ENCODE results near the gene LYSMD3.
A peak's percentile ranks its signal among the peaks of the same experiment; 100 is the strongest.

Gene LYSMD3

GRCh38 chr5:90479611-90480385 is 49.6 kb downstream of the LYSMD3 start:
- no peak for DNase-seq

DNA sequence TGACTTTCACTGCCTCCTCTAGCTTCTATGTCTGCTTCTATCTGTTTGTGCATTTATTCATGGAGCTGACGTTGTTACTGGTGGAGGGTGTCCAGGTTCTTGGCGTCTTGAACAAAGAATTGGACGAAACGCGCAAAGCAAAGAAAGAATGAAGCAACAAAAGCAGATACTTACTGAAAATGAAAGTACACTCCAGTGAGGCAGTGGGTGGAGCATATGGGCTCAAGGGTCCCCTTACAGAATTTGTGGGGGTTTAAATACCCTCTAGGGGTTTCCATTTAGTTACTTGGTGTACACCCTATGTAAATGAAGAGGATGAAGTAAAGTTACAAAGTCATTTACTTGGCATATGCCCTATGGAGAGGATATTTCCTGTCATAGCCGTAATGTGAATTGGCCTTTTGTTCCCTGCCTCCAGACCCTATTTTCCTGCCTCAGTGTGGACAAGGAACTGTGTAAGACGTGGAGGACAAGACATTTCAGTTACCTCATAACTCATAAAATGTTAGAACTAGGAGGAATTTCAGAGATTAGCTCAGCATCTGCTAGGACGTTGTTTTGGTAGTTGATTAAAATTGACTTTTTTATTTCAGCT is 51.7 kb downstream of the LYSMD3 start:
- no peak for DNase-seq

DNA sequence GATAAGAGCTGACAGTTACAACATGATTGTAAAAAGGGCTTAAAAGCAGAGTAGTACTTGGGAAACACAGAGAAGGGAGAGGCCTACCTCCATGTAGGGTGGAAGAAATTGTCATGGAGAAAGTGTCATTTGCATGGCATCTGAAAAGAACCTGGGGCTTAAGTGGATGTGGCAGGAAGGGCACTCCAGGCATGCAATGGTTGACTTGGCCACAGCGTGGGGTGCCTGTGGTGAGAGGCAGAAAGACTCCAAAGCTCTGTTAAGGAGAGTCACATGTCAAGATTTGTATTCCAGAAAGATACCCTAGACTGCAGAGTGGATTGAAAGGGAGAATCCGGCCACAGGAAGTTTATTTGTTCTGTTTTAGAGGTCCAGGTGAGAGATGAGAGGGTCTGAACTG is 52.3 kb downstream of the LYSMD3 start:
- no peak for DNase-seq

GRCh38 chr5:90476391-90476790 is 53.0 kb downstream of the LYSMD3 start:
- no peak for DNase-seq

DNA sequence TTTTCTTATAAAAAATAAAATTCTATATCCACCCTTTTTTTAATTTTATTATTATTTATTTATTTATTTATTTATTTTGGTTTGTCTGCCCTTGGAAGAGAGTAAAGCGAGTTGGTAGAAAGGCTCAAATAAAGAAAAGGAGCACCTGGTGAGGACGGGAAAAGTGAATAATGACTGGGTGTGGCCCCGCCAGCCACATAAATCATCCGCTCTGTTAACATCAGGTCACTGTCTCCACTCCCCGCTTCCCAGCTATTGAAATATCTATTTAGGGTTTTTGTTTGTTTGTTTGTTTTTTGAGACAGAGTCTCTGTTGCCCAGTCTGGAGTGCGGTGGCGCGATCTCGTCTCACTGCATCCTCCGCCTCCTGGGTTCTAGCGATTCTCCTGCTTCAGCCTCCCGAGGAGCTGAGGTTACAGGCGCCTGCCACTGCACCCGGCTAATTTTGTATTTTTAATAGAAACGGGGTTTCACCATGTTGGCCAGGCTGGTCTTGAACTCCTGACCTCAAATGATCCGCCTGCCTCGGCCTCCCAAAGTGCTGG is 53.9 kb downstream of the LYSMD3 start:
- DNase-seq, result no peak

DNA sequence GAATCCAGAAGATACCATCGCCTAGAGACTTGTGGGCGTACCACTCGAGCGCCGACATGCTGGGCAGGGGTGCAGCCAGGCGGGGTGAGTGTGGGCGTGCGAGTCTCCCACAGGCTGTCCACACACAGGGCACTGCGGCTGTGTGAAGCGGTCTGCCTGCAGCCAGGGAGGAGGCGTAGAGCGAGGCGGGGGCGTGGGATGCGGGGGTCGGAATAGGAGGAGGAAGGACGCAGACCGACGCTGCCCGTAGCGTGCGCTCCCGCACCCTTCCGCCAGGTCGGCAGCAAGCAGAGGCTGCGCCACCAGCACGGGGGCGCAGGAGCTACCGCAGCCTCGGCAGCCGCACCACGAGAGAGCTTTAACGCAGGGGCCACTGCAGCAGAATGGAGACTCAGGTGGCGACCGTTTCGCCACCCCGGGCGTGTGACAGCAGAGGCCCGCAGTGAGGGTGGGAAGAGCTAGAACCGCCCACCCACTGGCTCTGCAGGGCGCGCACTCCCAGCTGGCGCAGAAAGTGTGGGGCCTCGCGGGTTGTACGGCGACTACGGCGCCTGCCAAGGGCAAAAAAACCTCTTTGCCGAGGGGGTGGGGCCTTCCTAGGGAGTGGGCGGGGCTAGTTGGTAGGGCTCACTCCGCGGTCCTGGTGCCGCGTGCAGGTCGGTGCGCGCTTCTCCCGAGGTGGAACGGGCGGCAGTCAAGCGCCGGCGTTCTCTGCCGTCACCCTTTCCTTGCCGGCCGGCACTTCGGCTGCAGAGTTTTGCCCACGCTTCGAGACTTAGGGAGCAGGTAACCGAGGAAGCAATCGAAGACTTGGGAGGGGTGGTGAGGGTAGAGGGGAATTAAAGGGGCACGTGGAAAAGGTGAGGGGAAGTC is 54.9 kb downstream of the LYSMD3 start, which contains the start of the genes MBLAC2 and POLR3G:
TSS of gene MBLAC2 (minus strand) at position 537 of the 873 bp plus-strand sequence. CDS start at position 58, 479 bp downstream.
TSS of gene POLR3G (plus strand) at position 630 of the 873 bp plus-strand sequence. CDS start 10,704 bp downstream, outside the sequence.
- peak; percentile 77 for DNase-seq

DNA sequence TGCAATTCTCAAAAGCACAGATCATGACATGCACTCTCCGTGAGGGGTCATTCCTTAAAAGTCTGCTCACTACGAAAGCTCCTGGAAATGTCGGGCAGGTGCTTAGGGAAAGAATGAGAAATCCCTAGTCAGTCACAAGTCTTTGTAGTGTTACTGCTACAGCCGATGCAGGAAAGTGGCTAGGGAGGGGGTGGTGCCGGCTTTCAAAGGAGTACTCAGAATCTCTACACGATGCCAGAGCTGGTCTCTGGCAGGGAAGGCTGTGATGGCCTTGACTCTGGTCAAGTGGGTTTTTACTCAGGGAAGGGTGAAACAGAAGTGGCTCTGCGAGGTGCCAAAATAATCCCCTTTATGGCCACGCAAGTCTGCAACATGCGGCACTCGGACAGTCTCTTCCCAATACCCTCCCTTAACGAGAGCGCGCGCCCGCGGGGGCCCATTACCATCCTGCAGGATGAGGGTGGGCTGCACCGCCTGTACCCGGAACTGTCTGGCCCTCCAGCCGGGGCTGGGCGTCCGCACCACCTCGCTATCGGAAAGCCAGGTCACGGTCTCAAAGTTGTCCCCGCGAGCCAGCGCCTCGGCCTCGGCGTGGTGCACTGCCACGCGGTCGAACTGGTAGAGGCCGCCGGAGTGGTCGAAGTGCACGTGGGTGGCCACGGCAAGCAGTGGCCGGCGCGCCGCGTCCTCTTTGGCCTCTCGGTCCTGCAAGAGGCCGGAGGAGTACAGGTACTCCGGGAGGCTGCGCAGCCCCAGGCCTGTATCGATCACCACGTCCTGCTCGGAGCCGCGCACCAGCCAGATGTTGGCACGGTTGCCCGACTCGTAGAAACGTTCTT is 55.8 kb downstream of the LYSMD3 start:
- no peak for DNase-seq

DNA sequence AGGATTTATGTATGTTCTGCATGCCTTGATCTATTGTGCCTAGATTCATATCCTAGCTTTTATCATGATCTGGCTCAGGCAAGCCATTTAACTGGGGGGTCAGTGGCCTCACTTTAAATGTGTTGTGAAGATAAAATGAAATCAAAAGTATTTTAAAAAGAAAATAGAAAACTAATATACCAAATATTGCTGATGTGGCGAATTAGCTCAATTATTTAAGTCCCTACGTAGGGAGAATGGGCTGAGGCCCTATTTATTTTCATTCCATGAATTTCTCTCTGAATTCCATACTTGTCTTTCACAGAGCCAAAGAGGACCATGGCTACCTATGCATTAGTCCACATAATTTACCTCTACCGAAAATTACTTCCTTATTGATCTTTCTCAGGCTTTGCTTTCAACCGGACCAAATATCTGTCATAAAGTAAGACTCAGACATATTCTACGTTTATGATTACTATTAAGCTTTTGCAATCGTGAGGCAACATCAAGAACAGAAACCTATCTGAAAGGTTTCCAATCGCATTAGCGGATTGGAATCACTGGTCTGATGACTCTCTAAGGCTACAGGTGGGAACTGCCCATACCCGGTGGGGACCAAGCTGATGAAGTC is 56.5 kb downstream of the LYSMD3 start:
- DNase-seq, result no peak

Measured in NCI-H1048 (cell line).